ENCODE results near the gene CCL22.

CCL22 gene

GRCh38 chr16:57318240-57318970 lies 40.2 kb upstream of the CCL22 start:
- CTCF ChIA-PET: interaction anchor here (0.6 kb wide), 1 partner anchor 98 kb away, joined by 3 read pairs; no protein-coding TSS in a partner anchor
- POLR2A ChIA-PET (ENCODE audit: low non-redundant PET): no interaction called here
- TF ChIP-seq, protein P1, sequence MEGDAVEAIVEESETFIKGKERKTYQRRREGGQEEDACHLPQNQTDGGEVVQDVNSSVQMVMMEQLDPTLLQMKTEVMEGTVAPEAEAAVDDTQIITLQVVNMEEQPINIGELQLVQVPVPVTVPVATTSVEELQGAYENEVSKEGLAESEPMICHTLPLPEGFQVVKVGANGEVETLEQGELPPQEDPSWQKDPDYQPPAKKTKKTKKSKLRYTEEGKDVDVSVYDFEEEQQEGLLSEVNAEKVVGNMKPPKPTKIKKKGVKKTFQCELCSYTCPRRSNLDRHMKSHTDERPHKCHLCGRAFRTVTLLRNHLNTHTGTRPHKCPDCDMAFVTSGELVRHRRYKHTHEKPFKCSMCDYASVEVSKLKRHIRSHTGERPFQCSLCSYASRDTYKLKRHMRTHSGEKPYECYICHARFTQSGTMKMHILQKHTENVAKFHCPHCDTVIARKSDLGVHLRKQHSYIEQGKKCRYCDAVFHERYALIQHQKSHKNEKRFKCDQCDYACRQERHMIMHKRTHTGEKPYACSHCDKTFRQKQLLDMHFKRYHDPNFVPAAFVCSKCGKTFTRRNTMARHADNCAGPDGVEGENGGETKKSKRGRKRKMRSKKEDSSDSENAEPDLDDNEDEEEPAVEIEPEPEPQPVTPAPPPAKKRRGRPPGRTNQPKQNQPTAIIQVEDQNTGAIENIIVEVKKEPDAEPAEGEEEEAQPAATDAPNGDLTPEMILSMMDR (conservative IDR thresholded peaks at IDR 0.05; ENCODE audit: low read depth): no peak
- no peak overlapping the region for H3K27ac ChIP-seq
- no peak for DNase-seq (ENCODE audit: low spot score)

DNA sequence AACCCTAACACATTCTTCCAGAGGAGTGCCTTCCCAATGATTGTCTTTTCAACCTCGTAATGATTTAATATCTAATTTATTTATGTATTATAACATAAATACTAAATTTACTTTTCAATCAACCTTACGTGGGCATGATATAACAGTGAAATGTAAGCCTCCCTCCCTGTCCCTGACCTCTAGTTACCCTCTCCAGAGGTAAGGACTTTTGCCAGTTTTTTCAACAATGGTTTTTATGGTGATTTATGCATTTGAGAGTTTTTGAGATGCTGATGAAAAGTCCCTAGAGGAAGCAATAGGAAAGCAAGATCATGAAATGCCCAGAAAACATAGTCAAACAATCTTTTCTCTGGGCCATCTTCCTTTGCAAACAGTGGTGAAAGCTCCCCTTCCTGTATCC lies 38.9 kb upstream of the CCL22 start:
- POLR2A ChIA-PET (ENCODE audit: low non-redundant PET): no interaction called here
- H3K27ac ChIP-seq: no peak overlapping the region
- DNase-seq (ENCODE audit: low spot score): no peak
- TF ChIP-seq, protein P1 (conservative IDR thresholded peaks at IDR 0.05; ENCODE audit: low read depth): no peak
- CTCF ChIA-PET: no interaction called here

- no peak overlapping the region for H3K27ac ChIP-seq
- no peak for DNase-seq (ENCODE audit: low spot score)
- CTCF ChIA-PET: no interaction called here
- TF ChIP-seq, protein P1 (conservative IDR thresholded peaks at IDR 0.05; ENCODE audit: low read depth): no peak
- POLR2A ChIA-PET (ENCODE audit: low non-redundant PET): no interaction called here
Observed at GRCh38 chr16:57324749-57325148, 33.8 kb upstream of the CCL22 start.

DNA sequence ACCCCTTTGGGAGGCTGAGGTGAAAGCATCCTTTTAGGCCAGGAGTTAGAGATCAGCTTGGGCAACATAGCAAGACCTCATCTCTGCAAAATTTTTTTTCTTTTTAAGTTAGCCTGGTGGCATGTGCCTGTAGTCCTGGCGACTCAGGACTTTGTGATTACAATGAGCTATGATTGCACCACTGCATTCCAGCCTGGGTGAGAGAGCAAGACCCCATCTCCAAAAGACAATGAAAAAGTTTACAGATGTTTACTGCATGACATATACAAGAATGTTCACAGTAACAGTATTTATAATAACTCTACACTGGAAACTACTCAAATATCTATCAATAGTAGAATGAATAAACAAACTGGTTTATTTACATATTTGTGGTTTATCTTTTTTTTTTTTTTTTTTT lies 33.1 kb upstream of the CCL22 start:
- no peak for DNase-seq (ENCODE audit: low spot score)
- ChIA-PET POLR2A (ENCODE audit: low non-redundant PET) (no interaction called here), CTCF (no interaction called here)
- no peak overlapping the region for H3K27ac ChIP-seq
- TF ChIP-seq, protein P1 (conservative IDR thresholded peaks at IDR 0.05; ENCODE audit: low read depth): no peak

DNA sequence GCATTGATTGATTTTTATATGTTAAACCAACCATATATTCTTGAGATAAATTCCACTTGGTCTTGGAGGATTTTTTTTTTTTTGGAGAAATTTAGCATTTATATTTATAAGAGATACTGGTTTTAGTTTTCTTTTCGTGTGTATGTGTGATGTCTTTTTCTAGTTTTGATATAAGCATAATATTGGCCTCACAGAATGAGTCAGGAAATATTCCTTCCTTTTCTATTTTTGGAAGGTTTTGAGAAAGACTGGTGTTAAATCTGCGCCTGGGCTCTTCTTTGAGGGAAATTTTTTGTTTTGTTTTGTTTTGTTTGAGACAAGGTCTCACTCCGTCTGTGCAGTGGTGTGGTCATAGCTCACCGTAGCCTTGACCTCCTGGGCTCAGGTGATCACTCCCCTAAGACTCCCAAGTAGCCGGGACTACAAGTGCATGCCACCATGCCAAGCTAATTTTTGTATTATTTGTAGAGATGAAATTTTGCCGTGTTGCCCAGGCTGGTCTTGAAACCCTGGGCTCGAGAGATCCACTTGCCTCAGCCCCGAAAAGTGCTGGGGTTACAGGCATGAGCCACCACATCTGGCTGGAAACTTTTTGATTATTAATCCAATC lies 28.8 kb upstream of the CCL22 start:
- ChIA-PET POLR2A (ENCODE audit: low non-redundant PET) (no interaction called here), CTCF (interaction anchor here (1.1 kb wide), 1 partner anchor 84 kb away, joined by 3 read pairs; no protein-coding TSS in a partner anchor)
- no peak overlapping the region for H3K27ac ChIP-seq
- TF ChIP-seq, protein P1 (conservative IDR thresholded peaks at IDR 0.05; ENCODE audit: low read depth): no peak
- DNase-seq (ENCODE audit: low spot score): no peak

- ChIA-PET CTCF (interaction anchor here (0.6 kb wide), 1 partner anchor 68 kb away, joined by 5 read pairs; no protein-coding TSS in a partner anchor), POLR2A (ENCODE audit: low non-redundant PET) (no interaction called here)
- no peak overlapping the region for H3K27ac ChIP-seq
- TF ChIP-seq, protein P1 (conservative IDR thresholded peaks at IDR 0.05; ENCODE audit: low read depth): no peak
- DNase-seq (ENCODE audit: low spot score): no peak
Observed at GRCh38 chr16:57331355-57331754, 27.2 kb upstream of the CCL22 start.
